GM20431 (cell line): ENCODE data around the gene NCAN.
"Not testable (repeated sequence)": the region's sequence is repeated elsewhere in the genome, so short reads cannot be mapped to it uniquely, and the experiment has no call there.

Source experiments
- in situ Hi-C: fragments of 300-500 bp; cut with MseI, MboI; formaldehyde crosslinking; loops from one replicate; pipeline ENCODE4 v1.15.0; 2020; ENCODE audit warnings: low sequenced_read_pairs; ENCODE audit not compliant: unreplicated experiment

NCAN gene

GRCh38 chr19:19192910-19193423 lies 18.8 kb upstream of the NCAN start:
- in situ Hi-C loops, result no loop called here

DNA sequence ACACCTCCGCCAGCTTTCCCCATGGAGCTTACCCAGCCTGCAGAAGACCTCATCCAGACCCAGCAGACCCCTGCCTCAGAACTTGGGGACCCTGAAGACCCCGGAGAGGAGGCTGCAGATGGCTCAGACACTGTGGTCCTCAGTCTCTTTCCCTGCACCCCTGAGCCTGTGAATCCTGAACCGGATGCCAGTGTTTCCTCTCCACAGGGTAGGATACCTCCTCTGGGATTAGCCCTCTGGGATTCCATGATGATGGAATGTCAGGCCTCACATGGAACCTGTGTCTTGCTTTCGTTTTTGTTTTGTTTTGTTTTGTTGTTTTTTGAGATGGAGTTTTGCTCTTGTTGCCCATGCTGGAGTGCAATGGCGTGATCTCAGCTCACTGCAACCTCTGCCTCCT lies 17.8 kb upstream of the NCAN start:
- in situ Hi-C loops, result no loop called here

DNA sequence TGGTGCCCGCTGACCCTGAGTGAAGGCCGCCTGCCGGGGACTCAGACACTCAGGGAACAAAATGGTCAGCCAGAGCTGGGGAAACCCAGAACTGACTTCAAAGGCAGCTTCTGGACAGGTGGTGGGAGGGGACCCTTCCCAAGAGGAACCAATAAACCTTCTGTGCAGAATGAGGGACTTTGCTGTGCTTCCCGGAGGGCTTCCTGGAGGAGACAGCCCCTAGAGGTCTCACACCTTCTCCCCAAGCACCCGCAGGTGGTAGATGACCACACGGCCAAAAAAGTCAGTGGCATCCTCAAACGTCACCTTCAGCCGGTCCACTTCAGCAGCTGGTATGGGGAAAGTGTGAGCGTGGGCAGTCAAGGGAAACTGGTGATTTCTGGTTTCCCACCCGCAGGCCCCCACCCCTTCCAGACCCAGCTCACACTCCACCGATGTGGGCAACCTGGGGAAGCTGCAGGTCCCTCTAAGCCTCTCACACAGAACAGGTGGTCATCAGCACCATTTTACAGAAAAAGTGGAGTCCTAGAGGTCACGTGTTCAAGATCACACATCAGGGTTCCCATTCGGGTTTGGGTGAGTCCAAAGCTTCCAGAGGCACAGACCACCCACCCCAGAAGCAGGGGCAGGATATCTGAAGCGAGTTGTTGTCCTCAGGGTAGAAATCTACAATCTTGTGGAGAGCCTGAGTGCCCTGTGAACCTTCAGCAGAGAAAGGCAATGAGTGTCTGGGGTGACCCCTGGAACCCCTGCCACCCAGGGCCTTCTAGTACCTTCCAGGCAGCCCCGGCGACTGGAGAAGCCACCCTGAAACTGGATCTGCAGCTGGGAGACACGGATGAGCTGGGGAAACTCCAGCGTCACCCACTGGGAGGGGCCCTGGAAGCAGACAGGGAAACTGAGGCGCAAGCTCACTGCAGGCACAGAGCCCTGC lies 9.8 kb upstream of the NCAN start:
- in situ Hi-C loops, result no loop called here

DNA sequence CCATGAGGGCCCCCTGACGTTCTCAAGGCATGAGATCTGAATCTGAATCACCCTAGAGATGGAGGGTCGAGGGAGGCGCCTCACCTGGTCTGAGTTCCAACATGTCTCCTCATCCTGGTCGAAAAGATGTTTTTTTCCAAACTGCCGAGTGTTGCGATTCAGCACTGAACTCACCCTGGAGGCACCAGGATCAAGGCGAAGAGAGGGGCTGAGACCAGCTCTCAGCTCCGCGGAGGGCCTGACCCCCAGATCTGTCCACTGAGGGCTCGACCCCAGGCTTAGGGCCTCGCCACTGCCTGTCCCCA lies 9.1 kb upstream of the NCAN start:
- in situ Hi-C loops, result no loop called here

GRCh38 chr19:19203012-19203856 lies 8.5 kb upstream of the NCAN start, which contains the start of gene NR2C2AP:
TSS of gene NR2C2AP (minus strand) at chr19:19203414. CDS start at chr19:19203060, 354 bp downstream.
- in situ Hi-C loops, result no loop called here

DNA sequence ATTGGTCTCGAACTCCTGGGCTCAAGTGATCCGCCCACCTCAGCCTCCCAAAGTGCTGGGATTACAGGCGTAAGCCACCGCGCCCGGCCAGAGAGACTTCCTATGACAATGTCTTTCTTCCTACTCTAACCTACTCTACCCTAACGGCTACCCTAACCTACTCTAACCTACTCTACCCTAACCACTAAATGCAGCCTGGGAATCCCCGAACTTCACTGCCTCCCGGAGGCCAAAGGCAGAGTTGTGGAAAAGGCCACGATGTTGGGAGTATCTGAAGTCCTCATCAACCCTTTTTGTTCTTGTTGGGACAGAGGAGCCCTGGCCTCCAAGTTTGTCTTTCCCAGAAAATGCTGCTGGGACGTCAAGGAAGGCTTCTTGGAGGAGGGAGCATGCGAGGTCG lies 7.6 kb upstream of the NCAN start:
- in situ Hi-C loops, result no loop called here

GRCh38 chr19:19205416-19206410 lies 6.0 kb upstream of the NCAN start:
- in situ Hi-C loops, result no loop called here

DNA sequence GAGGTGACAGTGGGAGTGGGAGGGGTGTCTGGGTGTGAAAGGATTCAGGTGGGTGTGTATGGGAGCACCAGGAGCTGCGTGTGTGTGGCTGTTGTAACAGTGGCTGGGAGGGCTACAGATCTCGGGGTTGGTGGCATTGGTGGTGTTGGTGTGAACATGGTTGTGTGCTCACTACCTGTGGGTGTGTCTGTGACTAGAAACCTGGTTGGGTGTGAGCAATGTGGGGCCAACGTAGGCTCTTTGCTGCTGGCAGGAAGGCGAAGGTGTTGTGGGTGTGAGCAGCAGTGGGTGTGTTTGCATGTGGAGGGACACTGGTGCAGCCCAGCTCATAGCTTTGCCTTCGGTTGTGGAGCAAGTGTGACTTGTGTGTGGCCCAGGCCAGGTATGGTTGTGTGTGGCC lies 4.8 kb upstream of the NCAN start:
- in situ Hi-C loops, result no loop called here

- in situ Hi-C loops, result no loop called here
Observed at GRCh38 chr19:19207637-19208572, 3.9 kb upstream of the NCAN start.

DNA sequence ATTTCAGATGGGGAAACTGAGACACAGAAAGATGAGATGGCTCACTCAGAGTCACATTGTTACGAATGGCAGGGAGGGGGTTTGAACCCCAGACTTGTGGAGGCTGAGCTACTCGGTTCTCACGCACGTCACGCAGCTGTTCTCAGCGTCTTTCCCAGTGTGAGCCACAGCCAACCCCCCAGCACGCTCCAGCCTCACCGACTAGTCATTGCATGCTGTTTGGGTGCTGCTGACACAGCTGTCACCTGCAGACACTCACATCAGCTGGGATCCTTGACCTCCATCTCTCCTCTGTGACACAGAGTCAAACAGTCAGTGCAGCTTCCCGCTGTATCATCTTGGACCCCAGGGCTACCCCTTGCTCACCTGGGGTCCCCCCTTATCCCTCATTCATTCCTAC lies 2.4 kb upstream of the NCAN start:
- in situ Hi-C loops, result no loop called here

- in situ Hi-C loops, result no loop called here
Observed at GRCh38 chr19:19212916-19213315, 1.2 kb downstream of the NCAN start.

DNA sequence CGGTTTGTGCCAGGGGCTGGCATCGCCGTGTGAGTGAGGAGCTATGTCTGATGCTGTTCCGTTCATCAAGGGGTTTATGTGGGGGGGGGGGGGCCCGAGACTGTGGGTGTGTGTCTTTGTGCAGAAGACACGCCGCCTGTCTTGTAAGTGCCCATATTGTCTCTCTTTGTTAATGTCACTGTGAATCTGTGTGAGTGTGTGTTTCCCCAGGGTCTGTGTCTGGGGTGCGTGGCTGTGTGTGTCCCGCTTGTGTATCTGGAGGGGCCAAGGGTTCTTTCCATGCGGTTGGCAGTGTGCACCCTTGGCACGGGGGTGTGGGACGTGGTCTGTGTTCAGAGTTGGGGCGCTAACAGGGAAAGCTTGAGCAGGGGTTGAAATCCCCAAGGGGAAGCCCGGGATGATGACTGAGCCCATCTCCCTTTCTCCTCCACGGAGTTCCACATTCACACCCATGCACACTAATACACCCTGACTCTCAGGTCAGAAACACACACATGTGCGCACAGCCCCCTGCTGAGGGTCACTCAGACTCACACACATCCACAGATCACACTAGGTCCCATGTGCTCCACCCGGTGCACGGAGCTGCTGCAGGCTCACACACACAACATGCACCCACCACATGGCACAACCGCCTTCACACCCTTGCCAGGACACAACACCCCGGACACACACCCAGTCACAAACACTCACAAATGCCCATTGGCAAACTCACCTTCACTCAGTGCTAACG lies 1.8 kb downstream of the NCAN start:
- in situ Hi-C loops, result no loop called here

DNA sequence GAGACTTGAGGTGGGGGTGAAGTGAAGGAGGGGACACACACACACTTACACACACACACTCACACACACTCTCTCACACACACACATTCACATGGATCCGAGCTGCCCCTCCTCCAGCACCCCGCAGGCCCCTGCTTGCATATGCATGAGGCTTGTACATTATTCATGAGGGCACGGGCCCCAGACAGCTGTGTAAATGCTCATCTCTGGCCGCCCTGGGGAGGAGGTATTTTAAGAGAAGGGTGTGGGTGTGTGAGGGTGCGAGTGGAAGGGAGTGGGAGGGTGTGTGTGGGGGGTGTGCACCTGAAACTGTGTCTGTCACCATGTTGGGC lies 2.4 kb downstream of the NCAN start:
- in situ Hi-C loops, result no loop called here

- in situ Hi-C loops, result no loop called here
Observed at GRCh38 chr19:19214892-19215291, 3.1 kb downstream of the NCAN start.

GRCh38 chr19:19215792-19216191 lies 4.0 kb downstream of the NCAN start:
- in situ Hi-C loops, result no loop called here

- in situ Hi-C loops, result no loop called here
Observed at GRCh38 chr19:19217099-19217498, 5.3 kb downstream of the NCAN start.

- in situ Hi-C loops, result no loop called here
Observed at GRCh38 chr19:19218911-19219310, 7.2 kb downstream of the NCAN start.

DNA sequence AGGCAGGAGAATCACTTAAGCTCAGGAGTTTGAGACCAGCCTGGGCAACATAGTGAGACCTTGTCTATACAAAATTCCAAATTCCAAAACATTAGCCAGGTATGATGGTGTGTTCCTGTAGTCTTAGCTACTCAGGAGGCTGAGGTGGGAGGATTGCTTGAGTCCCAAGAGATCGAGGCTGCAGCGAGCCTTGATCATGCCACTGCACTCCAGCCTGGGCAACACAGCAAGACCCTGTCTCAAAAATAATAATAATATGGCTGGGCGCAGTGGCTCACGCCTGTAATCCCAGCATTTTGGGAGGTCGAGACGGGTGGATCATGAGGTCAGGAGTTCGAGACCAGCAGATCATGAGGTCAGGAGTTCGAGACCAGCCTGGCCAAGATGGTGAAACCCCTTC lies 9.2 kb downstream of the NCAN start:
- in situ Hi-C loops, result not testable (repeated sequence)
